H1 (cell line): ENCODE data around the gene CCDC18. TPM values are rescaled to one million over a fixed set of nuclear protein-coding genes. Genes with fewer than 3 reads are reported as not detected.

Source experiments
- CTCF ChIA-PET: fragments of 300-600 bp; sonication (Branson Sonifier 250); formaldehyde crosslinking; loops from one replicate; lab custom pipeline; 2021; ENCODE audit not compliant: partially characterized antibody; lab: Charles Lee
- POLR2A ChIA-PET: fragments of 300-600 bp; sonication (Branson Sonifier 250); formaldehyde crosslinking; loops from one replicate; lab custom pipeline; 2021; ENCODE audit warnings: inconsistent platforms; ENCODE audit not compliant: partially characterized antibody; lab: Charles Lee
- DNase-seq, 2 experiments: peaks; one replicate each; pipeline versions ENCODE4 v3.0.0 to v3.0.0-alpha.2; 2010 to 2022; ENCODE audit warnings: low spot score in 2 of 2, low read depth in 1 of 2, mixed read lengths in 1 of 2
- FAIRE-seq: peaks from 2 replicates; lab custom pipeline; 2011; peaks lifted over from hg19 to GRCh38; lab: Jason Lieb, UNC
- H2AFZ ChIP-seq: 2 replicates; pipeline ENCODE4 v1.8.1; 2012; ENCODE audit warnings: low read length, inconsistent platforms
- H2AK5ac ChIP-seq: 2 replicates; pipeline ENCODE4 v1.6.1; 2013; ENCODE audit warnings: low read depth, low read length
- H2BK120ac ChIP-seq: replicated peaks from 2 replicates; pipeline ENCODE3; 2013; ENCODE audit warnings: low read depth, low read length, inconsistent platforms
- H2BK12ac ChIP-seq: 2 replicates; pipeline ENCODE4 v1.6.1; 2013; ENCODE audit warnings: low read depth, low read length
- H2BK15ac ChIP-seq: 2 replicates; pipeline ENCODE4 v1.6.1; 2013; ENCODE audit warnings: low read length
- H2BK20ac ChIP-seq: 2 replicates; pipeline ENCODE4 v1.6.1; 2013; ENCODE audit warnings: low read length
- H2BK5ac ChIP-seq: 2 replicates; pipeline ENCODE4 v1.6.1; 2013; ENCODE audit warnings: low read depth, low read length
- H3K14ac ChIP-seq: 2 replicates; pipeline ENCODE4 v1.6.1; 2013; ENCODE audit warnings: inconsistent platforms; ENCODE audit not compliant: insufficient read length
- H3K18ac ChIP-seq: 2 replicates; pipeline ENCODE4 v1.6.1; 2013; ENCODE audit warnings: low read length; ENCODE audit errors: extremely low read depth
- H3K23ac ChIP-seq: 2 replicates; pipeline ENCODE4 v1.6.1; 2013; ENCODE audit warnings: inconsistent platforms; ENCODE audit not compliant: insufficient read length
- H3K23me2 ChIP-seq: 2 replicates; pipeline ENCODE4 v1.6.1; 2013; ENCODE audit warnings: low read depth, low read length
- H3K27ac ChIP-seq: 2 replicates; pipeline ENCODE4 v1.6.1; 2011; ENCODE audit warnings: low read depth, low read length, inconsistent platforms
- H3K27me3 ChIP-seq, 4 experiments: replicated peaks in 1 of 4; 1 replicate in 1 of 4; 2 replicates in 3 of 4; pipeline versions ENCODE4 v1.6.1 to v1.8.1; 2011 to 2013; ENCODE audit warnings: low read length in 3 of 4, mild to moderate bottlenecking in 3 of 4, inconsistent platforms in 2 of 4, mixed read lengths in 2 of 4, moderate library complexity in 1 of 4; ENCODE audit not compliant: control insufficient read depth in 3 of 4, insufficient read depth in 3 of 4; ENCODE audit errors: extremely low read depth in 1 of 4
- H3K36me3 ChIP-seq, 4 experiments: 2 replicates each; pipeline versions ENCODE4 v1.6.1 to v1.8.1; 2011 to 2013; ENCODE audit warnings: mild to moderate bottlenecking in 4 of 4, low read length in 3 of 4, moderate library complexity in 2 of 4, control low read depth in 1 of 4, inconsistent platforms in 1 of 4; ENCODE audit not compliant: insufficient read depth in 4 of 4, control insufficient read depth in 2 of 4
- H3K4ac ChIP-seq: replicated peaks from 2 replicates; pipeline ENCODE3; 2013; ENCODE audit warnings: low read length, low read depth, mixed read lengths, inconsistent platforms; ENCODE audit not compliant: insufficient read length
- H3K4me1 ChIP-seq, 4 experiments: replicated peaks in 1 of 4; 1 replicate in 1 of 4; 2 replicates in 3 of 4; pipeline versions ENCODE4 v1.6.1 to v1.8.1; 2011 to 2013; ENCODE audit warnings: low read length in 3 of 4, inconsistent platforms in 2 of 4, mixed read lengths in 1 of 4; ENCODE audit not compliant: insufficient read depth in 4 of 4, control insufficient read depth in 3 of 4
- H3K4me2 ChIP-seq, 2 experiments: 2 replicates each; pipeline versions ENCODE4 v1.6.1 to v1.8.1; 2011 to 2013; ENCODE audit warnings: low read depth in 2 of 2, low read length in 2 of 2, control low read depth in 1 of 2, inconsistent platforms in 1 of 2, mild to moderate bottlenecking in 1 of 2; ENCODE audit not compliant: insufficient read depth in 1 of 2
- H3K4me3 ChIP-seq, 4 experiments: fragments of 200-600, 300-600 bp in 1 of 4; sonication (generic), shearing (Covaris generic), sonication (Bioruptor Twin) in 1 of 4; 2 replicates each; pipeline versions ENCODE4 v1.5.1 to v1.8.1; 2011 to 2016; ENCODE audit warnings: low read length in 4 of 4, low read depth in 3 of 4, control low read depth in 2 of 4, inconsistent platforms in 2 of 4, mild to moderate bottlenecking in 2 of 4, mixed read lengths in 1 of 4, moderate library complexity in 1 of 4; ENCODE audit not compliant: insufficient read depth in 2 of 4; ENCODE audit errors: extremely low read depth in 1 of 4
- H3K56ac ChIP-seq: replicated peaks from 2 replicates; pipeline ENCODE3; 2013; ENCODE audit warnings: low read depth, mild to moderate bottlenecking, mixed read lengths, low read length, inconsistent platforms; ENCODE audit not compliant: insufficient read length
- H3K79me1 ChIP-seq: 2 replicates; pipeline ENCODE4 v1.6.1; 2013; ENCODE audit warnings: low read depth, low read length, control low read depth
- H3K79me2 ChIP-seq, 2 experiments: 2 replicates each; pipeline versions ENCODE4 v1.6.1 to v1.8.1; 2012 to 2013; ENCODE audit warnings: low read length in 2 of 2, mild to moderate bottlenecking in 2 of 2, inconsistent platforms in 1 of 2; ENCODE audit not compliant: insufficient read depth in 2 of 2, control insufficient read depth in 1 of 2
- H3K9ac ChIP-seq, 4 experiments: replicated peaks in 1 of 4; 1 replicate in 1 of 4; 2 replicates in 3 of 4; pipeline versions ENCODE4 v1.6.1 to v1.8.1; 2011 to 2013; ENCODE audit warnings: low read depth in 3 of 4, low read length in 3 of 4, control low read depth in 2 of 4, mild to moderate bottlenecking in 2 of 4, moderate library complexity in 2 of 4, inconsistent platforms in 1 of 4; ENCODE audit errors: extremely low read depth in 1 of 4
- H3K9me3 ChIP-seq, 2 experiments: 2 replicates each; pipeline versions ENCODE4 v1.6.1 to v1.8.1; 2012 to 2013; ENCODE audit warnings: mild to moderate bottlenecking in 2 of 2, moderate library complexity in 2 of 2, control low read depth in 1 of 2, inconsistent platforms in 1 of 2, low read depth in 1 of 2, low read length in 1 of 2, mixed read lengths in 1 of 2; ENCODE audit not compliant: insufficient read depth in 2 of 2
- H4K20me1 ChIP-seq, 2 experiments: replicated peaks in 1 of 2; 2 replicates each; pipeline versions ENCODE3 to v1.8.1; 2011 to 2013; ENCODE audit warnings: inconsistent platforms in 2 of 2, low read length in 2 of 2, mild to moderate bottlenecking in 1 of 2; ENCODE audit not compliant: insufficient read depth in 2 of 2, control insufficient read depth in 1 of 2
- H4K5ac ChIP-seq: 2 replicates; pipeline ENCODE4 v1.6.1; 2013; ENCODE audit warnings: low read length, low read depth, mixed read lengths, inconsistent platforms; ENCODE audit not compliant: insufficient read length
- H4K8ac ChIP-seq: 2 replicates; pipeline ENCODE4 v1.8.0; 2013; ENCODE audit warnings: mild to moderate bottlenecking, moderate library complexity, low read length, inconsistent platforms; ENCODE audit not compliant: insufficient read depth; ENCODE audit errors: extremely low read depth
- H4K91ac ChIP-seq: replicated peaks from 2 replicates; pipeline ENCODE3; 2013; ENCODE audit warnings: low read length, mixed read lengths, inconsistent platforms; ENCODE audit not compliant: insufficient read length
- ATF2 ChIP-seq: IDR thresholded peaks from 2 replicates; pipeline ENCODE4 v1.6.1; 2012; ENCODE audit warnings: low read length, inconsistent platforms
- E2F6 ChIP-seq: IDR thresholded peaks from 2 replicates; pipeline ENCODE4 v1.6.1; 2012; ENCODE audit warnings: inconsistent platforms
- EP300 ChIP-seq, 2 experiments: IDR thresholded peaks; 1 replicate in 1 of 2; 2 replicates in 1 of 2; pipeline ENCODE4 v1.6.1; 2011 to 2012; ENCODE audit warnings: low read depth in 2 of 2, low read length in 2 of 2, mild to moderate bottlenecking in 2 of 2, borderline replicate concordance in 1 of 2, inconsistent platforms in 1 of 2, moderate library complexity in 1 of 2
- GABPA ChIP-seq: IDR thresholded peaks from 2 replicates; pipeline ENCODE4 v1.6.1; 2011; ENCODE audit warnings: mild to moderate bottlenecking, low read length, moderate library complexity, borderline replicate concordance; ENCODE audit not compliant: insufficient read depth
- HDAC6 ChIP-seq: IDR thresholded peaks from one replicate; pipeline ENCODE4 v1.7.1; 2012; ENCODE audit warnings: low read depth, mild to moderate bottlenecking, inconsistent platforms, low read length, moderate library complexity
- POLR2A ChIP-seq, 2 experiments: IDR thresholded peaks; 1 replicate in 1 of 2; 2 replicates in 1 of 2; pipeline ENCODE4 v1.6.1; 2011; ENCODE audit warnings: low read depth in 2 of 2, low read length in 2 of 2, mild to moderate bottlenecking in 2 of 2; ENCODE audit errors: control extremely low read depth in 1 of 2
- SP4 ChIP-seq: IDR thresholded peaks from 2 replicates; pipeline ENCODE4 v1.6.1; 2012; ENCODE audit warnings: low read length, inconsistent platforms
- USF2 ChIP-seq: IDR thresholded peaks from 2 replicates; pipeline ENCODE4 v1.6.1; 2011; ENCODE audit warnings: low read length, improper control_type of control experiment
- WGBS, 2 experiments: shearing (Covaris generic) in 1 of 2; methylation state at CpG; one replicate each; pipeline versions ENCODE4 v1.1.6 to v1.1.7; 2013 to 2015; ENCODE audit warnings: low lambda C conversion rate in 2 of 2, mixed read lengths in 2 of 2, inconsistent platforms in 1 of 2, low coverage in 1 of 2, missing lambda C conversion rate in 1 of 2; ENCODE audit not compliant: insufficient replicate concordance in 2 of 2, insufficient coverage in 1 of 2, insufficient read length in 1 of 2; ENCODE audit errors: extremely low coverage in 1 of 2, missing lambda C conversion rate in 1 of 2; 5-methylcytosine and 5-hydroxymethylcytosine counted together
- polyA plus RNA-seq, 7 experiments: library from polyadenylated mRNA; depleted of rRNA in 3 of 7; stranded (reverse) in 5 of 7; unstranded in 2 of 7; fragments of >200 nt in 5 of 7; fragments of 200-250 nt in 2 of 7; gene quantifications; 1 replicate in 5 of 7; 2 replicates in 1 of 7; 4 replicates in 1 of 7; pipeline versions ENCODE4 v1.2.1 to v1.2.3, GENCODE V29; 2011 to 2013; ENCODE audit warnings: missing spikeins in 2 of 7, mixed read lengths in 2 of 7
- total RNA-seq: library from RNA; stranded (reverse); fragmentation: NEBNext Ultra II Directional; extraction: Animal tissue kit (Norgen Biotek cat#: 25700); gene quantifications from 2 replicates; pipeline ENCODE4 v1.2.1, GENCODE V29; 2021

Gene CCDC18
- total and polyA plus RNA-seq, 2 of the 8 experiments (the other 6 are each of a cell fraction or from before 2014, with no cell fraction given): 3.0 to 21.2 TPM

GRCh38 chr1:93288558-93288957, 108.0 kb downstream of the CCDC18 start:
- no peak for DNase-seq
- Histone ChIP-seq H3K36me3 (peaks cover 0 to 4% (median 0%) of the 10 kb centered on the region in 4 experiments; a peak in 2 of 8 replicates), H2AFZ (no peak overlapping the region), H4K20me1 (no peaks in the 10 kb centered on the region), H2AK5ac (no peak overlapping the region), H3K4me2 (no peak overlapping the region), H2BK12ac (no peak overlapping the region), H3K9ac (no peak overlapping the region), H3K23ac (no peak overlapping the region), H3K4me1 (no peaks in the 10 kb centered on the region), H3K14ac (no peak overlapping the region), H3K27ac (no peak overlapping the region), H3K27me3 (no peaks in the 10 kb centered on the region), H2BK15ac (no peak overlapping the region), H3K79me2 (no peaks in the 10 kb centered on the region), H4K8ac (no peak overlapping the region), H2BK120ac (no peak overlapping the region), H3K18ac (no peak overlapping the region), H2BK20ac (no peak overlapping the region), H3K9me3 (peaks cover 9 to 12% of the 10 kb centered on the region in 2 experiments), H4K91ac (no peak overlapping the region), H3K23me2 (no peaks in the 10 kb centered on the region), H3K4me3 (no peak overlapping the region), H2BK5ac (no peak overlapping the region), H3K79me1 (no peaks in the 10 kb centered on the region), H3K4ac (no peak overlapping the region), H3K56ac (no peak overlapping the region), H4K5ac (no peak overlapping the region)
- WGBS, 2 experiments: 80% methylated on average over 3 of the region's 3 CpGs; no CpG with 5 or more reads in 1 of the 2 experiments
- TF ChIP-seq EP300 (IDR thresholded peaks at IDR 0.05; ENCODE audit: borderline replicate concordance in 1 of 2, low read depth in 2 of 2, low read length in 2 of 2) (no peak), ATF2 (no peak), USF2 (no peak), SP4 (no peak), POLR2A (IDR thresholded peaks at IDR 0.05; ENCODE audit: control extremely low read depth in 1 of 2, low read depth in 2 of 2, low read length in 2 of 2) (no peak), GABPA (no peak), E2F6 (no peak), HDAC6 (no peak)
- CTCF ChIA-PET: interaction anchor here (1.1 to 1.7 kb wide), 2 partner anchors 14 to 16 kb away, joined by 3 to 5 read pairs; no protein-coding TSS in a partner anchor
- POLR2A ChIA-PET: interaction anchor here (0.6 kb wide), 1 partner anchor 112 kb away, joined by 3 read pairs; no protein-coding TSS in a partner anchor
- no peak for FAIRE-seq
